GM21786 (cell line): ENCODE results near the gene BIVM.
A peak's percentile ranks its signal among the peaks of the same experiment; 100 is the strongest.

Experiments
- ATAC-seq: cut with Tn5 transposase; IDR thresholded peaks from one replicate; pipeline ENCODE4 v1.9.1; 2021; ENCODE audit not compliant: unreplicated experiment

The BIVM gene

DNA sequence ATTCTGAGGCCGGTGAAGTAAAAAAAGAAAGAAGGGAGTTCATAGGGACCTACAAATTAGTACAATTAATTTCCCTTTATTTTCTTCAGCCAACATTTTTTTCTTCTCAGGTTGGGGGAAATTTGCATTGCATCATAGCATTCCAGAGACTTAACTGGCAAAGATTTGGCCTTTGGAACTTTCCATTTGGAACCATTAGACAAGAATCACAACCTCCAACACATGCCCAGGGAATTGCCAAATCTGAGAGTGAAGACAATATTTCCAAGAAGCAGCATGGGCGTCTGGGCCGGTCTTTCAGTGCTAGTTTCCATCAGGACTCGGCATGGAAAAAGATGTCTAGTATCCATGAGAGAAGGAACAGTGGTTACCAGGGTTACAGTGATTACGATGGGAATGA is 40.5 kb downstream of the BIVM start:
- ATAC-seq = no peak

DNA sequence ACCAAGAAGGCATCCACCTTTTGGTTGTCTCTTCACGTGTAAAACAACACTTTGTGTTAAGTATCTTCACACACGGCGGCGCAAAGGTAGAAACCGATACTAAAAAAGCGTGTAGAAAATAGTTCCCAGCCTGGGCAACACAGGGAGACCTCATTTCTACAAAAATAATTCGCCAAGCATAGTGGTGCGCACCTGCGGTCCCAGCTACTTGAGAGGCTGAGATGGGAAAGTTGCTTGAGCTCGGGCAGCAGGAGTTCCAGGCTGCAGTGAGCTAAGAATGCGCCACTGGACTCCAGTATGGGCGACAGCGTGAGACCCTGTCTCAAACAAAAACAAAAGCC is 46.3 kb downstream of the BIVM start:
- peak; percentile 15 for ATAC-seq

DNA sequence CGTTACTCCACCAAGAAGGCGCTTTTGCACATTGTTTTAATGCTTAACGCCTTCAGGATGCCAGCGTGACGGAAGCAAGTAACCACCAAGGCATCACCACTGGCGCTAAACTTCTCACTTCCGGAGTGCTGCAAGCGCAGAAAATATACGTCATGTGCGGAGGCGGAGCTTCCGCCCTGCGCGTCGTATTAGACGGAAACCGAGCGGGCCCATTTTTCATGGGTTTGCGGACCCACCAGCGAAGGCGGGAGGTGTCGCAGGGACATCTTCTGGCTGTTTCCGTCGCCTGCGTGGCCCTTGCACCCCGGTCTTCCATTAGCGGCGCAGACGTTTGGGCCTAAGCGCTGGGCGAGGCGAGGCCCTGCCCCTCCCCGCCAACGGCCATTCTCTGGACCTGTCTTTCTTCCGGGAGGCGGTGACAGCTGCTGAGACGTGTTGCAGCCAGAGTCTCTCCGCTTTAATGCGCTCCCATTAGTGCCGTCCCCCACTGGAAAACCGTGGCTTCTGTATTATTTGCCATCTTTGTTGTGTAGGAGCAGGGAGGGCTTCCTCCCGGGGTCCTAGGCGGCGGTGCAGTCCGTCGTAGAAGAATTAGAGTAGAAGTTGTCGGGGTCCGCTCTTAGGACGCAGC is 46.8 kb downstream of the BIVM start, which contains the start of gene ERCC5:
Gene ERCC5, plus strand, starts transcription at position 403 of the 631 bp plus-strand sequence. CDS start 235 bp downstream, outside the sequence.
- ATAC-seq = peak; percentile 83

DNA sequence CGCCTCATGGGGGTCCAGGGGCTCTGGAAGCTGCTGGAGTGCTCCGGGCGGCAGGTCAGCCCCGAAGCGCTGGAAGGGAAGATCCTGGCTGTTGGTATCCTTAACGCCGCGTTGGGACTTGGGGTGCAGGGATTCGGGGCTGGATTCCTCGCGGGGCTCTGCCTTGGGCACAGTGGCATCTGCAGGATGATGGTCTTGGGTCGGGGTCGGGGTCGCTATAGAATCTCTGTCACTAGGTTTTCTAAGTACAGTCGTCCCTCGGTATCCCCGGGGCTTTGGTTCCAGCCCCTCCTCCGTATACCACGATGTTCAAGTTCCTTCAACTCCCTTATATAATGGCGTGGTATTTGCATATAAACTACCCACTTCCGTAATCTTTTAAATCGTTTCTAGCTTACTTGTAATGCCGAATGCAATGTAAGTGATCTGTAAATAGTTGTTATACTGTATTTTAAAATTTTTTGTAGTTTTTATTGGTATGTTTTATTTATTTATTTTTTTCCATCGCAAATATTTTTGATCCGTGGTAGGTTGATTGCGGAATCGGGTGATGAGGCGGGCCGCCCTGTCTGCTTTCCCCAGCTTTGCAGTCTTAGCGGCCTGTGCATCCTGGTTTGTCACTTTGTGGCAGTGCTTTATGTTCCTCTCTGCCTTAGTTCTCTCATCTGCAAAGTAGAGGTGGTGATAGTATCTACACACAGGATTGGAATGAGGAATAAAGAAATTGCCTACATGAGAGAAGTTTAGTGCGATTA is 47.5 kb downstream of the BIVM start:
- ATAC-seq = peak; percentile 37

DNA sequence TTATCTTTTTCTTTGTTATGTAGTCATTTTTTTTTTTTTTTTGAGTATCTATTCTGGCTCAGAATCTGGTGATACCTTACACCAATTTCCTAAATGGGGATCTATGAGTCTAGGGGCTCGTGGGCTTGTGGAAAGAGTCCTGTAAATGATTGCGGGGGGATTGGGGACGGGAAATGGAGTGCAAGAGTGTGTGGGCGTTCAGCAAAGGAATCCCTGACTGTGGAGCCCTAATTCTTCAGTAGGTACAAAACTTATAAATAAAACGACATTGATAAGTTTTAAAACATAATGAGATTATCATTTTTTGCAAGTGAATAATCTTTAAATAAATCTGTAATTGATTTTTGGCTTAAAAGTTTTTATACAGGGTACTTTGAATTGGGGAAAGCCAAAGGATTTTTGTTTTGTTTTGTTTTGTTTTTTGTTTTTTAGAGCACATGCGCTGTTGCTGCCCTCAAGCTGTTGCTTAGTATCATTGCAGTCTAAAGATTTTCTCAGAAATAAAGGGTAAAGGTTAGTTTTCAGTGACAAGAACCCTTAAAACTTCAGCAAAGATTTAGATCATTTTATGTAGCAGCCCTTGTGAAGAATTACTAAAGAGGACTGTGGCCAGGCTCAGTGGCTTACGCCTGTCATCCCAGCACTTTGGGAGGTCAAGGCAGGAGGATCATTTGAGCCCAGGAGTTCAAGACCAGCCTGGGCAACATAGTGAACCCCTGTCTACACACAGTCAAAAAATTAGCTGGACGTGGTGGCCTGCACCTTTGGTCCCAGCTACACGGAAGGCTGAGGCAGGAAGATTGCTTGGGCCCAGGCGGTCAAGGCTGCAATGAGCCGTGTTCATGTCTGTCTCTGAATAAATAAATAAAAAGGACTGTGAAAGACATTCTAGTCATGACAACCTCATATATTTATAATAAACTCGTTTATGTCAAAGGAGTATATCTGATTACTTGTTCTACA is 48.6 kb downstream of the BIVM start:
- ATAC-seq = no peak

DNA sequence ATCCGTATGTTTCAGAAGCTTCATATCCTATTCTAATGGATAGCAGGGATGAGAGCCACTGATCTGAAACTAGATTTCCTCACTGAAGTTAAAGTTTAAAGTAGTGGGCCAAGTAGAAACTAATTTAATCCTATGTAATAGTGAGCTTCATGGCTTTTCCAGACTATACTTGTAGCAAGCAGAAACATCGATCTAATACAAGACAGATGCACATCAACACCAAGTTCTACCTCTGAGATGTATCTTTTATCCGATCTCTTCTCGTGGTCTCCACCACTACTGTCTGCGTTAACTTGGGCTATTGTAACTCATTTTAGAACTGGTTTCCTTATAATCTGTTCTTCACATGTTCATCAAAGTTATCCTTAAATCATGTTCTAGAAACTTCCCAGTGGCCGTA is 50.0 kb downstream of the BIVM start:
- no peak for ATAC-seq

DNA sequence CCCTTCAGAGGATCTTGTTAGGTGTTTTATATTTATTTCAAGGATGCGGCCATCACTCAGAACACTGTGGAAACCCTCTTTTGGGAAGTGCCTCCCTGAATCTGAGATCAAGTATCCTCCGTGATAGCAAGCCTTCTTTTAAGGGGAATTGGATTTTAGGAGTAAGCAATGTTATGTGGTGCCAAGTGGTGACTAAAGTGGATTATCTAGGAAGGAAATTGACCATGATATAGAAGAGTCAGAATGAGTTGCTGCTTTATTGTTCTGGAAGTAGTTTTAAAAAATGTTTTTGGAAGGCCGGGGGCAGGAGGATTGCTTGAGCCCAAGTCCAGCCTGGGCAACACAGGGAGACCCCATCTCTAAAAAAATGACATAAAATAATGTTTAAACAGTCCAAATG is 53.6 kb downstream of the BIVM start:
- ATAC-seq = no peak

DNA sequence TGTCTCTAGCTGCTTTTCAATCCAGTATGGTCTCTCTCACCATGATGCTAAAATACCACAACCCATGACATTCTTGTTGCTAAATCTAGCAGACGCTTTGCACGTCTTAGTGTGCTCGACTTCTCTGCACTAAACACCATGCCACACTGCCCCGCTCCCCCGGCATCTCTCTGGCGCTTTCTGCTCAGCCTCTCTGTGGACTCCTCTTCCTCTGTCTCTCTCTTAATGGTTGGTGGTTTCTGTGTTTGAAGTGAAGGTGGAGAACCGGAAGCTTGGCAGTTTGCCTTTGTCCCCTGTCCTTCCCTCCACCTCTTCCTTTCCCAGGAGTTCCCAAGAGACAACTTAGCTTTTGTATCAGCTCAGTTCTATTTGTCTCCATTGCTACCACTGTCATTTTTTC is 55.8 kb downstream of the BIVM start:
- ATAC-seq = no peak

DNA sequence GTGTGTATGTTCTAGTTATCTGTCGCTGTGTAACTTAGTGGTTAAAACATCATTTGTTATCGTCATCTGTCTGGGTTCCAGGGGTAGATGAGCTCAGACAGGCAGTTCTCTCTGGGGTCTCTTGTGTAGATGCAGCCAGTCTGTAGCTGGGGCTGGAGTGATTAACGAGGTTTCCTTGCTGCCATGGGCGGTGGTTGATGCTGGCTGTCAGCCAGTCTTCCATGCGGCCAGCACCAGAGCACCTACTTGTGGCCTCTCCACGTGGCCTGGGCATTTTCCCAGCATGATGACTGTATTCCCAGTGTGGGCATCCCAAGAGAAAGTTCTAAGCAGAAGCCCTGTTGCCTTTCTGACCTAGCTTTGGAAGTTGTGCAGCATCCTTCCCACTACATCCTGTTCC is 57.6 kb downstream of the BIVM start:
- no peak for ATAC-seq

DNA sequence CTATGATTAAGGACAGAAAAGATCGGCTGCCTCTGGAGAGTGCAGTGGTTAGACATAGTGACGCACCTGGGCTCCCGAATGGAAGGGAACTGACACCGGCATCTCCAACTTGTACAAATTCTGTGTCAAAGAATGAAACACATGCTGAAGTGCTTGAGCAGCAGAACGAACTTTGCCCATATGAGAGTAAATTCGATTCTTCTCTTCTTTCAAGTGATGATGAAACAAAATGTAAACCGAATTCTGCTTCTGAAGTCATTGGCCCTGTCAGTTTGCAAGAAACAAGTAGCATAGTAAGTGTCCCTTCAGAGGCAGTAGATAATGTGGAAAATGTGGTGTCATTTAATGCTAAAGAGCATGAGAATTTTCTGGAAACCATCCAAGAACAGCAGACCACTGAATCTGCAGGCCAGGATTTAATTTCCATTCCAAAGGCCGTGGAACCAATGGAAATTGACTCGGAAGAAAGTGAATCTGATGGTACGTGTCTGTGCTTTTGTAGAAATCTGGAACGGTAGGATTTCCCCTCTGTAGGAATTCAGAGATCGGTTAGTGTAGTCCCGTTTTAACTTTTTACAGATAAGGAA is 63.8 kb downstream of the BIVM start:
- ATAC-seq = no peak

DNA sequence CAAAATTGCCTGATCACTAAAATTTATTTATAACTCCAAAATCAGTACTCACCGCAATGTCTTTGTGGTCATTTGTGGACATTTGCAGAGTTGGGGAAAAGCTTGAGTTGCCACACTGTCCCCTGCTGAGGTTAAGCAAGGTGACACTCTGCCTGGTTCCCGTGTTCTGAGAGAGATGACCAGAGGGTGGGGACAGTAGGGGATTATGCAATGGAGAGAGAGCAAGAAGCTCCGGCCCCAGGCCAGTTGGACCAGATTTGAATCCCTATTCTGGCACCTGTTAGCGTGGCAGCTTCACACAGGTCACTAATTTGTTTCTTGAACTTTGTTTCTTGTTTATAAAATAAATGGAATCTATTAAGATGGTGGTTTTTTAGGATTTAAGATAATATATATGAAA is 64.7 kb downstream of the BIVM start:
- ATAC-seq = no peak

DNA sequence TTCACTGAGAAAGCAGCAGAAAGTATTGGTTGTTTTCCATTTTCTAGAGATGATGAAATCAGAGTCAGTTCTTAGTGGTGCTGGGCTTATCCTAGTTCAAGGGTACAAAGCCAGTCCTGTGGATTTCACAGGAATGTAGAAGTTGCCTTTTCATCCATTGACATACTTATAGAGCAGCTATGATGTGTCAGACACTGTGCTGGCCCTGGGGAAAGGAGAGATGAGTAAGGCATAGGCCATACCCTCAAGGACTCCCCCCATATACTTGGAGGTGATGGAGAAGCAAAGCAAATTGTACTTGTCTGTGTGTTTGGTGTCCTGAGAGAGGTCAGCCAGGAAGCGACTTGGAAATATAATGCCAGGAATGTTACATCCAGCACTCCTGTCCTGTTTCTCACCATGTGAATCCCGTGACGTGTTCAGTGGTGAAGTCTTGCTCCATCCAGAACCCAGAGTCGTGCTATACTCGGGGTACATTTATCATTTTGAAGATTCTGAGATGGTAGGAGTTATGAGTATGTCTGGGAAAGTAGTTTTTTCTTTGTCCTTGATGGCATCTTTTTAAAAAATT is 69.5 kb downstream of the BIVM start:
- no peak for ATAC-seq

DNA sequence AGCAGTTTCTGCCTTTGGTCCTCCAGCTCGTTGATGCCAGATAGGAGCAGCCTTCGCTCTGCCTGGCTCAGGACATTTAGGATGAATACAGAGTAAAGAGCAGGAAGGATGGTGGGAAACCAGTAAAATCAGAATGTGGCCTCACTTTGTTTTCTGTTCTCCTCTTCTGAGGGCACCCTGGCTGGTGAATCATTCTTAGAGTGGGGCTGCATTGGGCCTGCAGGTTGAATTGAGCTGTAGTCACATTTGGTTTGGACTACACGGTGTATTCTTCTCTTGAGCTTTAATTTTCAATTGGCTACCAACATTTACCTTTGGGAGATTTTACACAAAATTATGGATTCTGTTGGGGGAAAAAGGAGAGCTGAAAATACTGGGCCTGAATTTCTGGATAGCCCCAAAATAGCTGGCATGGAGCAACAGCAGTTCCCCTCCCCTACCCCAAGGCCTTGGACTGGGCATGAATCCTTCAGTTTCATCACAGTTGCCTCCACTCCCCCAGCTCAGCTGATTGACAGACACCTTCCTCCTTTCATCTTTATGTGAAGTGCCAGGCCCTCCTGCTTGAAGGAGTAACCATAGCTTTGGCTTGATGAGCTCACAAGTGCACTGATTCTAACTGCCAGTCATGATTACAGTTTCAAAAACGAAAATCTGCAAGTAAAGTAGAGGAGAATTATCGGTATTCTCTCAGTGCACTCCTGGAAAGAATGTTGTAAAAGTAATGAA is 71.2 kb downstream of the BIVM start:
- ATAC-seq = peak; percentile 22

DNA sequence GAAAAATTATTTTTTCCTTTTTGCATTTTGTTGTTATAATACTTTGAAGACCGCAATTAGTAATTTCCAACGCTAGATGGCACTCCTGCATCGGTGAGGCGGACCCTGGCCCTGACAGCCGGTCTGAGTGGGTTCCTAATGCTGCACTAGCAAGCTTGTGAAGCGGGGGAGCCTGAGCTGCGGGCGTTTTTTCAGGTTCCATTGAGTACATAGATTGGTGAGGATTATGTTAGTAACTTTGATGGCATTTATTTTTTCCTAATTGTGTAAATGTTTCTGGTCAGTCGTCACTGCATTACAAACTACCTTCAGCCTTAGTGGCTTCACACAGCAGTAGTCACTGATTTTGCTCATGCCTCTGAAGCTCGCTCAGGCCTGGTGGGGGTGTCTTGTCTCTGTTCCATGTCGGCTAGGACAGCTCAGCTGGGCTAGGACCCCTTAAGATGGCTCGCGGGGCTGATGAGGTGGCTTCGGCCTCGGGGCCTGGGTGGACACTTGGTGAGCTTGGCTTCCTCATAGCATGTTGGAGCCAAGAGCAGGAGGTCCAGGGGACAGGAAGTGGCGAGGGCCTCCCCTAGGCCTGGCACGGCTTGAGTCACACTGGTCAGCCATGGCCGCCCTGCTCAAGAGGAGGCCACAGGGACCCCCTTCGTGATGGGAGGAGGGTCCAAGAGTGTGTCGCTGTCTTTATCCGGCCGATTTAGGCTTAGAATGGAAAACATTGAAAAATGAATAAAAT is 71.9 kb downstream of the BIVM start:
- ATAC-seq = peak; percentile 68

DNA sequence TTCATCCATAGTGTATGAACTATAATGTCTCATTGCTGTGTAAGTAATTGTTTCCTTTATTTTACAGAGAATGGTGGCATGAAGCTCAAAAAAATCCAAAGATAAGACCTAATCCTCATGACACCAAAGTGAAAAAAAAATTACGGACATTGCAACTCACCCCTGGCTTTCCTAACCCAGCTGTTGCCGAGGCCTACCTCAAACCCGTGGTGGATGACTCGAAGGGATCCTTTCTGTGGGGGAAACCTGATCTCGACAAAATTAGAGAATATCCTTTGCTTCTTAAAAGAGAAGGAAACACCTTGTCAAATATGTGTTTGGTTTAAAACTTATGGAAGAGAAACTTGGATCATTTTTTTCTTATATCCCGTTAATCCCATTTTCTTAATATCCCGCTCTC is 73.2 kb downstream of the BIVM start:
- ATAC-seq = no peak

DNA sequence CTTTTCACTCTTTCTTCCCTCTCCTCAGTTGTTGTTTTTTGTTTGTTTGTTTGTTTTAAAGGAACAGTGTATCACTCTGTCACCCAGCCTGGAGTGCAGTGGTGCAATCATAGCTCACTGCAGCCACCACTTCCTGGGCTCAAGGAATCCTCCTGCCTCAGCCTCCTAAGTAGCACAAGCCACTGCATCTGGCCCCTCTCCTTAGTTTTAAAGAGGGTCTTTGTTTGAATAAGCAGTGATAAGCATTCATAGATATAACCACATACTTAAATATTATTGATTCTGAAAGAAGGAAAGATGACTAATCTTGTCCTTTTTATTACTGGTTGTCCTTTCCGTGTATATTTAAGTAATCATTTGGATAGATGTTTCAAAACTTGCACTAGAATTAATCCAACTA is 73.6 kb downstream of the BIVM start:
- ATAC-seq = no peak

DNA sequence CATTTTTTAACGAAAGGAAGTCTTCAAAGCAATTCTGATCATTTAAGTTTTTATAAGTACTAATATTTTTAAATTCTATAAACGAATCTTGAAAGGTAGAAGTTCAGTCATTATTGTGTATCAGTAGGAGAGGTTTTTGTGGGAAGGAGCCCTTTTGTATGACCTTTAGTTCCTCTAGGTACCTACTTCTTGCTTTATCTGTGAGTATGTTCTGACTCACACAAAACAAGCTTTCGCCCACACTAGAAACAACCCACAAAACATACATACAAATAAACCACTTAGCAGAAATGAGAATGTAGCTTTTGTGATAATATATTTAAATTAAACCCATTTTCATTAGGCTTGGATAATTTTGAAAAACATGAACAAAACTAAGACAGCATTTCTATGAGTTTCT is 74.7 kb downstream of the BIVM start:
- ATAC-seq = no peak

DNA sequence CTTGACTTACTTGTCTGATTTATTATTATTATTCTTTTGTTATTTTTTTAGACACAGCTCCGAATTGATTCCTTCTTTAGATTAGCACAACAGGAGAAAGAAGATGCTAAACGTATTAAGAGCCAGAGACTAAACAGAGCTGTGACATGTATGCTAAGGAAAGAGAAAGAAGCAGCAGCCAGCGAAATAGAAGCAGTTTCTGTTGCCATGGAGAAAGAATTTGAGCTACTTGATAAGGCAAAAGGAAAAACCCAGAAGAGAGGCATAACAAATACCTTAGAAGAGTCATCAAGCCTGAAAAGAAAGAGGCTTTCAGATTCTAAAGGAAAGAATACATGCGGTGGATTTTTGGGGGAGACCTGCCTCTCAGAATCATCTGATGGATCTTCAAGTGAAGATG is 76.3 kb downstream of the BIVM start:
- no peak for ATAC-seq

DNA sequence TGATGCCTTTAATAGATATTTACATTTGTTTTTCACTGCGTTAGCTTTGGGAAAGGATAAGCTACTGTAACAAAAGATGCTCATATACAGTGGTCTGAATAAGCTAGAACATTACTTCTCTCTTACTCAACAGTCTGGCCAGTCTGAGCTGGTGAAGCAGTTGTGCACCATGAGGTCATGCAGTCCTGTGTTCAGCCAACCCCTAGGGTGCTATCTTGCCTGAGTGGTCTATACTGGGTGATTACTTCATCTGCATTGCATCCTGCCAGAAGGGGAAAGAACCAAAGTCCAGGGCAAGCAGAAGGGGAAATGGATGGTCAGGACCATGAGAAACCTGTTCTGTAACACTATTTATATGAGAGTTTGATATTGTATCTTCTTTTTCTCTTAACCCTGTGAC is 78.4 kb downstream of the BIVM start:
- ATAC-seq = no peak

DNA sequence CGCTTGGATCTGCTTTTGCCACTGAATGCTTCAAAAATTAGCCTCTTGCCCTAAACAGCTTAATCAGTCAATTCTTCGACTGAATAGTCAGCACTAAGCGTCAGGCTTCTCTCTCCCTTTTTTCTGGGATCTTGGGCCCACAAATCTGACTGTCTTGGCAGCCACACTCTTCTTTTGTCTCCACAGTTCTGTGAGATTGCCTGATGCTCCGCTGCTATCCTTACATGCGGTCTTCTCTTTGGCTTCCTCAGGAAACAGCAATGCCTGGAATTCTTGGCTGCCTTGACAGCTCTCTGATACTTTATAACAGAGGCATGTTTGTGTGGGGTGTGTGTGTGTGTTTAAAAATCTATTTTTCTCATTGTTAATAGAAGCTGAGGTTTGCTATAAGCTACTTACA is 79.6 kb downstream of the BIVM start:
- no peak for ATAC-seq
